Measurements from ENCODE around the gene CYP39A1.

- no peak for TF ChIP-seq POLR2A (IDR thresholded peaks at IDR 0.05)
- no peak for TF ChIP-seq CTCF (IDR thresholded peaks at IDR 0.05)
These were observed 35.7 kb upstream of the CYP39A1 start for GRCh38 chr6:46688117-46688965.
